ENCODE measurements around the gene TBX6.

Gene TBX6

GRCh38 chr16:30085247-30085646, 6.5 kb downstream of the TBX6 start:
- DNase-seq (ENCODE audit: low read depth) = no peak
- no peak overlapping the region for H3K4me3 ChIP-seq (ENCODE audit: low read length)
- TF ChIP-seq, protein P1, sequence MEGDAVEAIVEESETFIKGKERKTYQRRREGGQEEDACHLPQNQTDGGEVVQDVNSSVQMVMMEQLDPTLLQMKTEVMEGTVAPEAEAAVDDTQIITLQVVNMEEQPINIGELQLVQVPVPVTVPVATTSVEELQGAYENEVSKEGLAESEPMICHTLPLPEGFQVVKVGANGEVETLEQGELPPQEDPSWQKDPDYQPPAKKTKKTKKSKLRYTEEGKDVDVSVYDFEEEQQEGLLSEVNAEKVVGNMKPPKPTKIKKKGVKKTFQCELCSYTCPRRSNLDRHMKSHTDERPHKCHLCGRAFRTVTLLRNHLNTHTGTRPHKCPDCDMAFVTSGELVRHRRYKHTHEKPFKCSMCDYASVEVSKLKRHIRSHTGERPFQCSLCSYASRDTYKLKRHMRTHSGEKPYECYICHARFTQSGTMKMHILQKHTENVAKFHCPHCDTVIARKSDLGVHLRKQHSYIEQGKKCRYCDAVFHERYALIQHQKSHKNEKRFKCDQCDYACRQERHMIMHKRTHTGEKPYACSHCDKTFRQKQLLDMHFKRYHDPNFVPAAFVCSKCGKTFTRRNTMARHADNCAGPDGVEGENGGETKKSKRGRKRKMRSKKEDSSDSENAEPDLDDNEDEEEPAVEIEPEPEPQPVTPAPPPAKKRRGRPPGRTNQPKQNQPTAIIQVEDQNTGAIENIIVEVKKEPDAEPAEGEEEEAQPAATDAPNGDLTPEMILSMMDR (conservative IDR thresholded peaks at IDR 0.05; ENCODE audit: low read length) = no peak

GRCh38 chr16:30084816-30085159, 6.9 kb downstream of the TBX6 start:
- no peak overlapping the region for H3K4me3 ChIP-seq (ENCODE audit: low read length)
- DNase-seq (ENCODE audit: low read depth) = peak; percentile 51
- TF ChIP-seq, protein P1 (conservative IDR thresholded peaks at IDR 0.05; ENCODE audit: low read length) = no peak

- no peak for DNase-seq (ENCODE audit: low read depth)
- H3K4me3 ChIP-seq (ENCODE audit: low read length) = no peak overlapping the region
- TF ChIP-seq, protein P1 (conservative IDR thresholded peaks at IDR 0.05; ENCODE audit: low read length) = no peak
Observed at GRCh38 chr16:30084096-30084815, 7.5 kb downstream of the TBX6 start.

DNA sequence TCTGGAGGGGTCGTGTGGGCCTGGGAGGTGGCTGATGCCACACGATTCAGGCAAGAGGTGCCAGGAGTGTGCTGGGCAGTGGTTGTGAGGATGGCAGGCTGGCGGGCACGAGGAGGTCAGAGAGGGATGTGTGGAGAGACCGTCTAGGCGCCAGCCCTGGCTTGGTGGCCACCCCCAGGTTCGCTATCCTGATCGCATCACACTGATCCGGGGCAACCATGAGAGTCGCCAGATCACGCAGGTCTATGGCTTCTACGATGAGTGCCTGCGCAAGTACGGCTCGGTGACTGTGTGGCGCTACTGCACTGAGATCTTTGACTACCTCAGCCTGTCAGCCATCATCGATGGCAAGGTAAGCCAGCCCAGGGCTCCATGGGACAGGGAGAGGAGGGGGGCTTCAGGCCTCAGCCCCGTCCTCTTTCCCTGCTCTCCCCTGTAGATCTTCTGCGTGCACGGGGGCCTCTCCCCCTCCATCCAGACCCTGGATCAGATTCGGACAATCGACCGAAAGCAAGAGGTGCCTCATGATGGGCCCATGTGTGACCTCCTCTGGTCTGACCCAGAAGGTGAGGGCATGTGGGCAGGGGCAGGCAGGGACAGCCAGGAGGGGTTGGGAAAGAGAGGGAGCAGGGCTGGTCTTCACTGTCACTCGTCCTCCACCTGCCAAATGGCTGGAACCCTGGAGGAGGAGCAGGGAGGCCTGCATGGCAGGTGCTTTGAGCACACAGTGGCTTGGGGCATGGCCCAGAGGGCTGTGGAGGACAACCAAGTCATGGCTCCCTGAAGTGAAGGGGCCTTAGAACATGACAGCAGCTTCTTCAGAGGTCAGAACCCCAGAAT, 8.3 kb downstream of the TBX6 start:
- TF ChIP-seq, protein P1 (conservative IDR thresholded peaks at IDR 0.05; ENCODE audit: low read length) = no peak
- no peak overlapping the region for H3K4me3 ChIP-seq (ENCODE audit: low read length)

DNA sequence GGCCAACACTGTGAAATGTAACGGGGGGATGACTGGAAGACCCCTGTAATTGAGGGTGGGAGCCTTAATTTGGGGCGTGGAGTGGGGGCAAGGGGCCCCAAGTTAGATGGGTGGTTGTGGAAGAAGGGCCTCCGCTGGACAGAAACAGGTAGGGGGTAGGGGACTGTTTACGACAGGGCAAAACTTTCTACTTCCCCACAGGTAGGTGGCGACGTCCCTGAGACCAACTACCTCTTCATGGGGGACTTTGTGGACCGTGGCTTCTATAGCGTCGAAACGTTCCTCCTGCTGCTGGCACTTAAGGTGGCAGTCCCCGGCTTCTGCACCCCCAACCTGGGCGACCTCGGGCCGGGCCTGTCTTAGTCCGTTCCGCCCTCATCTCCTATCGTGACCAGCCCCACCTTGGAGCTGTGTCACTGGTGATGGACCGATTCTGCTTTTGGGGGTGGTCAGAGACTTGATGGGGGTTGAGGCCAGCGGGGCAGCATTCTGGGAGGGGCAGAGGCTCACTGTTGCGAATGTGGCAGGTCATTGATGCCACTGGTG, 9.1 kb downstream of the TBX6 start:
- no peak for DNase-seq (ENCODE audit: low read depth)
- H3K4me3 ChIP-seq (ENCODE audit: low read length) = no peak overlapping the region
- TF ChIP-seq, protein P1 (conservative IDR thresholded peaks at IDR 0.05; ENCODE audit: low read length) = no peak

More for the DNA sequence above, 8.3 kb downstream of the TBX6 start:
- no peak for DNase-seq (ENCODE audit: low read depth)

DNA sequence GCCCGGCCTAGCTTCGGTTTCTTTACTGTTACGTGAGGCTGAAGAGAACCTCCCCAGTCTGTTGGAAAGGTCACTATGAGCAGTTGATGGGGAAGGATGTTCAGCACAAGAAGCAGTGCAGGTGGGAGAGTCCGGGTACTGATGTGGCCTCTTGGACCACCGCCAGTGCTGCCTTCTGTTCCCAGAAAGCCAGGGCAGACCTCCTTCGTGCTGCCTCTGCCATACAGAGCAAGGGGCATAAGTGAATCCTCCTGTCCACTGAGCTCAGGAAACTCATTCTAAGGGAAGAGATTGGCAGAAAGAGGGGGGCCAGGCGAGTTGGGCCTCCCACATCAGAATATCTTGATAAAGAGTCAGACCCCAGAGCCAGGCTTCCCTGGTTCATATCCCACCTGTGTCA, 12.2 kb downstream of the TBX6 start:
- no peak overlapping the region for H3K4me3 ChIP-seq (ENCODE audit: low read length)
- DNase-seq (ENCODE audit: low read depth) = no peak
- TF ChIP-seq, protein P1 (conservative IDR thresholded peaks at IDR 0.05; ENCODE audit: low read length) = no peak

Data from AG10803 (cell line).